ENCODE results near the gene SLC27A5.

The SLC27A5 gene

GRCh38 chr19:58538257-58539168 is 26.7 kb upstream of the SLC27A5 start:
- no peak overlapping the region for H3K27ac ChIP-seq
- TF ChIP-seq CTCF (conservative IDR thresholded peaks at IDR 0.05) = no peak

- TF ChIP-seq CTCF (conservative IDR thresholded peaks at IDR 0.05) = no peak
Measured at GRCh38 chr19:58536852-58537798, 25.3 kb upstream of the SLC27A5 start.

GRCh38 chr19:58535857-58536256 is 24.1 kb upstream of the SLC27A5 start:
- no peak for TF ChIP-seq CTCF (conservative IDR thresholded peaks at IDR 0.05)
- H3K27ac ChIP-seq = no peak overlapping the region

More at GRCh38 chr19:58536852-58537798, 25.3 kb upstream of the SLC27A5 start:
- no peak overlapping the region for H3K27ac ChIP-seq

- TF ChIP-seq CTCF (conservative IDR thresholded peaks at IDR 0.05) = no peak
- no peak overlapping the region for H3K27ac ChIP-seq
Measured at GRCh38 chr19:58531034-58531840, 19.4 kb upstream of the SLC27A5 start.

- H3K27ac ChIP-seq = no peak overlapping the region
- TF ChIP-seq CTCF (conservative IDR thresholded peaks at IDR 0.05) = no peak
Measured at GRCh38 chr19:58529405-58529804, 17.6 kb upstream of the SLC27A5 start.

GRCh38 chr19:58522709-58523108 is 10.9 kb upstream of the SLC27A5 start:
- H3K27ac ChIP-seq = no peak overlapping the region
- TF ChIP-seq CTCF (conservative IDR thresholded peaks at IDR 0.05) = no peak
